ENCODE data around the gene RASGEF1C.

Gene RASGEF1C

DNA sequence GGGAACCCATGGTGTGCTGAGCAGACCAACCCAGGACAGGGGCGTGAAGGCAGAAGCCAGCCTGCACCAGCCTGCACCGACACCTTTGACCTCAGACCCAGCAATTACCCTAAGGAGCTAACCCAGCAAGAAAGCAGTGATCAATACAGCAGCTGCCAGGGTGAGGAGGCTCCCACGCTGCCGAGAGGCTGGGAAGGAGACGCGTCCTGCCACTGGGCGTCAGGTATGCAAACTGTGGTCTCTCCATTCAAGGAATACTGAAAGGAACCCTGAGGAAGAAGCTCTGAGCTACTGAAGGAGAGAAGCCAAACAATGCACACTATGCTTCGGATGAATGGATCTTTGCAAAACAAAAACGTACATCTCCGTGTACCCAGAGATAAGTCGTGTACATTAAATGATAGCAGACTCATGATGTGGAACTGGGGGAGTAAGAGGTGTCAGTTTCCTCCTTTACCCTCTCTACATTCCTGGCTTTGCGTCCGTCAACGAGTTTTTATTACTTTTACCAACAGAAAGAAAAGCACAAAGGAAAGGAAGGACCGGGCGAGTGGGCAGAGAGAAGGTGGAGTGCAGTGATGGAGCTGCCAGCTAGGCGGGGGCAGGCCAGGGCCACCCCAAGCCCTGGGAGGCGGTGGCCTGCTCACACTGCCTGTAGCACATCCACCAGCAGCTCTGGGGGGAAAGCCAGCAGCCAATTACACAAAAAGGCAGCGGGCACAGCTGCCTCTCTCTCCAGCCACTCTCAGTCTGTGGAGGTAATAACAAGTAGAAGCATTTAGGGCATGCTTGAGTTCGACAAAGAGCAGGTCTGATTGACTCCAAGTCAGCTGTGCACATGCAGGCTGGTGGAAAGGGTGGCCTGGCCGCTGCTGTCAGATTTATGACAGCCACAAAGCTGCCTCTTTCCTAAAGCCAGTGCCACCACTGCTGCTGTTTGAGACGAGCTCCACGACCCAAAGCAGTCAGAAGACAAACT lies 29.3 kb downstream of the RASGEF1C start:
- no peak for DNase-seq

DNA sequence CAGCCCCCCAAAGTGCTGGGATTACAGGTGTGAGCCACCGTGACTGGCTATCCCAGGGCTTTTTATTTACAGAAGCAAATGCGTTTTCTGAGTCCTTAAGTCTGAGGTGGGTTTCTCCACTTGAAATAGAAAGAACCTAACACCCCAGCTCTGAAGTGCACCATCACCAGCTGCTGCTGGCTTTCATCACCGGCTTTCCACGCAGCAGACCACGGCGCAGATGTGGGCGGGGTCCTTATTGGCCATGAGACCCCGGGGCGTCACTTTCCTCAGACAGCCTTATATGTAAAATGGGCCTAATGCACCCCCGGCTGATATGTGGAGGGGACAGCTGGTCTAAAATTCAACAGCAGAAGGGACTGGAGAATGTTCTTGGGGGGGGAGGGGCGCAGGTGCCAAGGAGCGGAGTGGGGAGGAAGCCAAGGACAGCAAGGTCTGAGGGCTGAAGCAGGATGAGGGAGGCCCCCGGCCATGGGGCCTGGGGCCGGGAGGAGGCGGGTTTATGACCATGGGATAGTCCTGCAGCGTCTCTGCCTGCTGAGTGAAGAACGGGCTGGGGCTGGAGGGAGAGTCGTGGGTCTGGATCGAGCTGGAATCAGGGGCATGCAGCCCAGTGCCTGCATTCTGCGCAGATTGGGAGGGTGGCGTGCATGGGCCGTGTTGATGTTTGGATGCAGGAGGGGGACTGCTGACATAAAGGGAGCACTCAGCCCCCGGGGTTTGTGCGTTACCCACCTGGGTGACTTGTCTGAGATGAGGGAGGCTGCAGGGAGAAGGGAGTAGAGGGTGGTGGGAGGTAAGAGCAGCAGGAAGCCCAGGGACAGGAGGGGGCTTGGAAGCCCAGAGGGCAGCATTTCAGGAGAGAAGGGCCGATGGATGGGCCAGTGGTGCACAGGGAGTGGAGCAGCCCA lies 30.2 kb downstream of the RASGEF1C start:
- no peak for DNase-seq

DNA sequence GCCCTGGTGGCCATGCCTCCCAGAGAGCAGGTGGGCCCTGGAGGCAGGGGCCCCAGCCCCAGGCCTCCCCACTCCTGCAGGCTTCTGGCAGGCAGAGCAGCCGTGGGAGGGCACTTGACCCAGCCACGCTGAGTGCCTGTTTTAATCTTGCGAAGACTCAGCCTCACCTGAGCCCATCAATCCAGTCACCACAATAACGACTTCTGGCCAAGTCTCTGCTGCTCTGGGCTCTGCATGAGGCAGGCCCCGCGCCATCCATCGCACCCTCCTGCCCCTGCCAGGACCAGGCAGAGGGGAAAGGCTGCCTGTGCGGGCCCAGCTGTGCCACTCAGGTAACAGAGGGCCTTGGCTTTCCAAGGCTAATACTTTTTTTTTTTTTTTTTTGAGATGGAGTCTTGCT lies 32.8 kb downstream of the RASGEF1C start:
- no peak for DNase-seq

DNA sequence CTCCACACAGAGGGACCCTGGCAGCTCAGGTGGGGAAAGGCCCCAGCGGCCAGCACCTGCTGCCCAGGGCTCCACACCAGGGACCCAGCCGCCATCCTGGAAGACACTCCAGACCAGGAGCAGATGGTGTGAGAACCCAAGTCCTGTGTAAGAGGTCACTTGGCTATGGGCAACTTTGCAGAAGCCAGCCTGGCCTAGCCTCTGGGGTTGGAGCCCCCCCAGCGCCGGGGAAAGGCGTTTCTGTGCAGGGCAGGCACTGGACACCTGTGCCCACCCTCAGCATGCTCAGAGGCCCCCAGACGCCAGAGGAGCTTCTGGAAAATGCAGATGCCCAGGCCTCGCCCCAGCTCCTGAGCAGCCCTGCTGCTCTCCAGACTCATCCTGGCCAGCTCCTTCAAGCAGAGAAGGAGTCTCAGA lies 34.0 kb downstream of the RASGEF1C start:
- no peak for DNase-seq

DNA sequence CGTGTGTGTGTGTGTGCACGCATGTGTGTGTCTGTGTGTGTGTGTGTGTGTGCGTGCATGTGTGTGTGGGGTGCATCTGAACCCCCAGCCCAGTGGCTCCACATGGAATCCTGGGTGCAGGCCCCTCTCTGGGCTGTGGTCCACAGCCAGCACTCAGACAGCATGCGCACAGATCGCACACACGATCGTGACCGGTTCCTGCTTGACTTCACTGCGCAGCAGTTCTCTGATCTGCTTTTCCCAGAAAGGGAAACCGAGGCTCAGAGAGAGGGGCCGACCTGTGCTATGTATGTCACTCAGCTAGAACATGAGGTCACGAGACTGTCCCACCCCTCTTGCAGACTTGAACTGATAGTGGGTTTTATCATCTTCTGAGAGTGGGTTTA lies 34.4 kb downstream of the RASGEF1C start:
- no peak for DNase-seq

DNA sequence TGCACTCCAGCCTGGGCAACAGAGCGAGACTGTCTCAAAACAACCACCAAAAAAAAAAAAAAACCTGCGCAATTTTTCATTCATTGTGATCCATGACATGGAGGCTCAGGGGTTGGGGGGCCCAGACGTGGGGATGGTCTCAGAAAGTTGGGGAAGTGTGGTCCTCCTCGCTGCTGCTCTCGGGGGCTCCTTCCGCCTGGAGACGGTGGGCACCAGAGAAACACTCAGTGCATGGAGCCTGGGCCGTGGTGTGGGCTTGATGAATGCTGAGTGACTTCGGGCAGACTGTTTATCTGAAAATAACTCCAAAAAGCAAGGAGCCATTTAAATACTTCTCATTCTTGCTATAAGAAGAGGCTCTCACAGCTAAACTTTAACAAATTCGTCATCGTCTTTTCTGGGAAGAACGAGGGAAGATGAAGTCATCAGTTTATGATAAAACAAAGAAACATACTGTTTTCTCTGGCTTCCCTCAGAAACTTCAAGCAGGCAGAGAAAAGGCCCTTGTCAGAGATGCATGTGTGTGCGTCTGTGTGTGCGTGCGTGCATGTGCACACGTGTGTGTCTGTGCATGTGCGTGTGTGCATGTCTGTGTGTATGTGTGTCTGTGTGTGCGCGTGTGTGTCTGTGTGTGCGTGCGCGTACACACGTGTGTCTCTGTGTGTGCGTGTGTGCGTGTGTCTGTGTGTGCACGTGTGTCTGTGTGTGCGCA lies 35.0 kb downstream of the RASGEF1C start:
- no peak for DNase-seq

DNA sequence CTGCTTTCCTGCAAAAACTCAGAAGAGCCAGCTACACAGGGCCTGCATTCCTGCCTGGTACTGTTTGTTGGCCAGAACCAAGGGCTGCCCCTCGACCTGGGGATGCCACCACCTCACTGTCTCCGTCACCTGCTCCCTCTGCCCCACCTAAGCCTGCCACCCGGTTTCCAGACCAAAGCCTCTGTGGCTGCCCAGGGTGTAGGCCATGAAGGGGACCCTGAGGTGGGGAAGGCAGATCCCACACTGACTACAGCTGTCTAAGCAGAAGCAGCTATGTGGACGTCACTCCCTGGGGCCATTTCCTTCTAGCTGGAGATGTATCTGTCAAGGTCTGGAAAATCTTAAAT lies 35.8 kb downstream of the RASGEF1C start:
- DNase-seq = no peak

DNA sequence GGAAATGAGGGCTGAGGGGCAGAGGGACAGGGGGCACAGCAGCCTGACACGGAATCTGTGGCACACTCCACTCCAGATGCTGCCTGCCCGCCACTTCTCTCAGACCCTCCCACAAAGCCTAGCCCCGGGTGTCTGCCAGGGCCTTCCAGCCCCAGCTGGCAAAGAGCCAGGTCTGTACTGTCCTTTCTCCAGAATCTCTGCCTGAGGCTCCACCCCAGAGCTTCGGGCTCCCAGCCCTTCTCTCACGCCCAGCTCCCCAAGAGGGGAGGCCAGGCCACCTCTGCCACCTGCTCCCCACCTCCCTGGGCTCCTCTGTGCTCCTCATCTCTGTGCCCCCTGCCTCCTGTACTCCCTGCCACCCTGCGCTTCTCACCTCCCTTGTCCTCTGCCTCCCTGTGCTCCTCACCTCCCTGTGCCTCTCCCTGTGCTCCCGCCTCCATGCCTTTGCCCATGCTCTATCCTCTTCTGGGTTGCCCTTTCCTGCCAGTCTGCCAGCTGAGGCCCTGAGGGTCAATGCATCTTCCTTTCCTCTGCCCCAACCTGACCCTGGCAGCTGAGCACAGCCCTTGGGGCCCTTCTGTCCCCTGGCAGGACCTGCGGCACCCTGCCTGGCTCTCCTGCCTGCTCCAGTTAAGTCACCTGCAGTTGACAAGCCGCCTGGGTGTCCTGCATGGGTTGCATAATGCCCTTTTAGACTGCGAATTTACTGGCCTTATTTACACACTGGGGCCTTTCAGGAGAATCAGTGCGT lies 36.4 kb downstream of the RASGEF1C start:
- no peak for DNase-seq

DNA sequence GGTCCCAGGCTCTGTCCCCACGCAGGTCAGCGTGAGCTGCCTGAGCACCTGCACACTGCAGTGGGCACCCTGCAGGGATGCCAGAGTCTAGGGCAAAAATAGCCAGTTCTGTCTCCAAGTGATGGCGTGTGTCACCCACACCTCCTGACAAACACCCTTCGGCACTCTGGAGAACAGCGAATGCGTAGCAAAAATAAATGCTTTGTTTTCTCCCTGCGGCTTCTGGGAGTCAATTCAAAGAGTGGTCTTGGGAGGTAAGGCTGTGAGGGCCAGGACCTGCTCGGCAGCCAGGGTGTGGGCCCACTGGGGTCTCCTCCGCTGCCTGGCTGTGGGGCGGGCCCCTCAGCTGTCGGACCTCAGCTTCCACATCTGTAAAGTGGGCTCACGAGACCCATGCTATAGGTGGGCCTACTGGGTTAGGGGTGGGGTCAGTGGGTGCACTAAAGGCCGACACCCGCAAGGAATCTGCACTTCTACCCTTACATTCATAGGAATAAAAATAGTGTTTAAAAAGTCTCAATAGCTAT lies 37.4 kb downstream of the RASGEF1C start:
- no peak for DNase-seq

DNA sequence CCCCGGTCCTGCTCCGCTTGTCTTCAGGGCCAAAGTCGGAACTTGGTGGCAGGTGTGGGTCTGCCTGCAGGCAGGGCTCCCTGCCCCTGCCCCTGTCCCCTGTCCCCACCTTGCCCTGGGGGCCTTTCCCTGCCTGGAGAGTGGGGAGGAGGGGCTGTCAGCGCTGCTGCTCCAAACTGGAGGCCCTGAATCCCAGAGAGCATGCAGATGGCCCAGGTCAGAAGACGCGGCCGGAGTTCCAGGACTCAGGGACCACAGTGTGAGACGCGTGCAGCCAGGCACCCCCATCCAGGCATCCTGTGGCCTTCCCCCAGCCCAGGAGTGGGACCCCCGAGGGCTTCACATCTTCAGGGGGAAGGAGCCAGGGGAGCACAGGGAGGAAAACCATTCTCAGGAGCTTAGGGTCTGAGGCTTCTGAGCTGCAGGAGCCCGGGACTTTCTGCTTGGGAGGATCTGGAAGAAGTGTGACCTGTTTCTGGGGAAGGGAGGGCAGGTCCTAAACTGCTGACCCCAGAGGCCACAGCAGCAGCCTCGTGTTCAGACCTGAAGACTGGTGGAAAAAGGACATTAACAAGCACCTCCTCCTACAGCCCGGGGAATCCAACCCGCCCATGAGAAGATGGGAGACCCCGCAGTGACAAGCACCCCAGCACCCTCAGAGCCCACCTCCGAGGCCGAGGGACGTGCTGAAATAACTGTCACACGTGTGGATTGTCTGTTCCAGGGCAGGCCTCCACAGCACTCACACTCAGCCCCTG lies 38.0 kb downstream of the RASGEF1C start:
- DNase-seq = no peak

DNA sequence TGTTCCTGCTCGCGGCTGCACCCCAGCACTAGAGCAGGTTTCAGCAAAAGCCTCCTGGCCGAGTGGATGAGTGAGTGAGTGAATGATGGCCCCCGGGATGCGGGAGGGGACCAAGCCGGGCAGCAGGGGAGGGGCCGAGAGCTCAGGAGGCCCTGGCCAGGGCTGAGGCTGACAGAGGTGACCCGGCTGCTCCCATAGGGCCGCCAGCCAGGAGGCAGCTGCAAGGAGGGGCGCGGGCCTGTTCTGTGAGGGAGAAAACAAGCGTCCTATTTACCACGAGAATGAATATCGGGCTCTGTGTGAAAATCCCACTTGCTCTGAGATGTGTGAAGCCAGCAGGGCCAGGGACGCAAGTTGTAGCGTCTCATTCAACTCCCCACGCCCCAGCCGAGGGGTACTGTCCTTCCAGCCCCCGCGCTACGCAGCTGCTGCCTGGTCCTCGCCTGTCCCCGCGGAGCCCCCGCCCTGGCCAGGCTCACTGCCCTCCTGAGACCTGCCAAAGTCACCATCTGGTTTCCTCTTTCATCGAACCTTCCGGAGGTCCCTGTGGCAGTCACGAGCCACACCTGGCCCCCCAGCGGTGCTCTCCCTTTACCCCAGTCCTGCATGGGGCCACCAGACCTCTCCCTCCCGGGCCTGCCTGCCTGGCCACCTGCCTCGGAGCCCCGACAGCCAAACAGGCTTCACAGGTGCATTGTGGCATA lies 38.8 kb downstream of the RASGEF1C start:
- no peak for DNase-seq

DNA sequence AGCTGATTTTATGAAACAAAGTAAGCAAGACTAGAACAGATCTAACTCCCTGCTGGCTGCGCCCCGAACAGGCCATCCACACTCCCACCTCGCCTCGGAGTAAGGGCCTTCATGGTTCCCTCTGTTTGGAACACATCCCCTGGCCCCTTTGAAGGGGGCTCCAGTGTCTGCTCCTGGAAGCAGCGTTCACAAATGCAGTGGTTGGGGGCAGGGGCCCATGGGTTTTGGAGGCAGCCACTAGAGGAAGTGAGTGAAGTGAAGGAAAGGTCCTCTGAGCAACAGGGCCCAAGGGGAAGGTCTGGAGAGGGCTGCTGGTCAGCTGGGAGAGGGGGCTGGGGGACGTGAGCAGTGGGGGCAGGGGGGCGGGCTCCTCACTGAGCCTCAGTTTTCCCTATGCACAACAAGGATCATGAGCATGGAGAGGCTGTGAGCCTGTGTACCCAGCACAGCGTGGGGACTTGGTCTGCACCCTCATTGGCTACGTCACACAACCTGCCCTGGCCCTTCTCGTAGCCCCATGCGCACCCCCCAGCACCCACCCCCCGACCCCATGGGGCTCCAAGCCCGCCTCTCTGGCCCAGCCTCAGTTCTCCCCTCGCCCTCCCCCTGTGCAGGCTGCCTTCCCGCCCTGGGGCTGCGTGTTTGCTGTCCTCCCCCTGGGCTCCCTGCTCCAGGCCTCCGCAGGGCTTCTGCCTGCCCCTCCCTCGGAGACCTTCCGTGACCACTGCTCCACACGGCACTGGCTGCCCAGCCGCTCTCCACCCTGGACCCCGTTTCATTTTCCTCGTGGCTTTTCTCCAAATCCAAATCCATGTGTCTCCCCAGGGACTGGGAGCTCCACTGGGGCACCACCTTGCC lies 39.5 kb downstream of the RASGEF1C start:
- no peak for DNase-seq

DNA sequence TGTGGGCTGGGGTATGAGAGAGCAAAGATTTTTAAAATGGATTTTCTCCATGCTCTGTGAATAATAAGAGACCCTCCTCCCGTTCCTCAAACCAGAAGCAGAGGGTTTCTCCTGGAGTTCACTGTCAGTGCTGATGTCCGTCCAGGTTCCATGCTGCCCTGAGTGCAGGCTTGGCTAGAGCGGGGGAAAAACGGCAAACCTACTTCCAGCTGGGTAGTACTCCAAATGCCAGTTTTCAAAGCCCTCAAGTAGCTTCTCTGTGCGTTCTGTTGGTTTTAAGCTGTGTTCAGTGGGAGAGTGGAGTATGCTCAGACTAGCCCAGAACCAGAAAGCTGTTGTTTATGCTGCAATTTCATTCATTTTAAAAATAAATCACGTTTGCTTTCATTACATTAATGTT lies 40.3 kb downstream of the RASGEF1C start:
- DNase-seq = no peak

DNA sequence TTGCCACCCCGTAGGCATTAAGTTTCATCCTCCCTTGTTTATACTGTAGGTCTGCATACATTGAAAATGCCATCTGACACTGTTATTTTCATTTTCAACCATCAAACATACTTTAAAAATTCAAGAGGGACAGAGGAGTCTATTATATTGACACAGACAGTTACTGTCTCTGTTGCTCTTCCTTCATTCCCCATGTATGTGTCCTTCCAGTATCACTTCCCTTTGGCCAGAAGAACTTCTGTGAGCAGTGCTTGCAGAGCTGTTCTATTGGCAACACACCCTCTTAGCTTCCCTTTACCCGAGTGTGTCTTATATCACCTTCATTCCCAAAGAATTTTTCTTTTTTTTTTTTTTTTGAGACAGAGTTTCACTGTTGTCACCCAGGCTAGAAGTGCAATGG lies 42.8 kb downstream of the RASGEF1C start:
- DNase-seq = no peak

DNA sequence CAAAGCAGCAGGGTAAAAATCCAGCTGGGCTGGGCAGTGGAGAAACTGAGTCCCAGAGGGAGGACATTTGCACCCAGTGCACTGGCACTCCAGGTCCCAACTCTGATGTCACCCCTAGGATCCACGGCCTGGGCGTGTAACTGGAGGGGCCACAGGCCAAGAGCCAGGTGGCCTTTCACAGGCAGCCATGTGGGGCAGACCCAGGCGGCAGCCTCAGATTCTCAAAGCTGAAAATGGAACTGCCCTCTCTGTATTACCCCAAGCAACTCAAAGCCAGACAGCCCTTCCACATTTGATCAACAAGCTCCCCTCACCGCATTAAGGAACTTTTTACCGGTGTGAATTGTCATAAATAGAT lies 46.7 kb downstream of the RASGEF1C start:
- DNase-seq = no peak

DNA sequence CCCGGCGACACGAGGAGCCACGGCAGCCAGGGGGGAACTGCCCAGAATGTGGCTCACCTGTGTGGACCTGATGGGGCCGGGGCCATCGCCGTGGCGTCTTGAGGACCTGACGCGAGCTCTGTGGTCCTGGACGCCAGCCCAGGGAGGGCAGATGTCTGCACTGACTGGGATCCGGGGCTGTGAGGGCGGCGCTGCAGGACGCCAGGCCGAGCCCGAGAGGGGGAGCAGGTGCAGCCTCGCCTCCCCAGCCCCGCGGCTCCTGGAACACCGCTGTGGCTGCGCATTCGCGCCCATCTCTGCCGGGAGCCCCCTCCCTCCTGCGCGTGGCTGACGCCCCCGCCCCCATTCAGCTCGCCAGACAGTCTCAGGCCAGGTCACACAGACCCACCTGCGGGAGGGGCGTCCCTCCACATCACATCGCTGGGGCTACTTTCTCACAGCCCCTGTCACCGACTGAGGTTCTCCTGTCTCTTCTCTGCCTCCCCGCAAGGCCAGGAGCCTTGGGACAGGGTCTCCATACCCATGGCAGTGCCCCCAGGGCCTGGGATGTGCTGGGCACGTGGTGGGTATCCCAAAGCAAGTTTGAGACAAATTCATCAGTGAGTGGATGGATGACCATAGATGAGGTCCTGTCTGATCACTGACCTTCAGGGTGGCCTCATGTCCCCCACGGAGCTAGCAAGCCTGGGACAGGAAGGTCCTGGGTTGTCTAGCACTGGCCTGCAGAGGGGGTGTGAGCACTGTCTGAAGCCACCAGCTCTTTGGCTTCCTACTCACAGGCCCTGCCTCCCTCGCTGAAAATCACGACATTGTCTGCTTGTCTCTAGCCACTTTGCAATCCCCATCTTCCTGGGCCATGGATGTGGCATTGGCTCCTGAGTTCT lies 47.3 kb downstream of the RASGEF1C start:
- DNase-seq = no peak

DNA sequence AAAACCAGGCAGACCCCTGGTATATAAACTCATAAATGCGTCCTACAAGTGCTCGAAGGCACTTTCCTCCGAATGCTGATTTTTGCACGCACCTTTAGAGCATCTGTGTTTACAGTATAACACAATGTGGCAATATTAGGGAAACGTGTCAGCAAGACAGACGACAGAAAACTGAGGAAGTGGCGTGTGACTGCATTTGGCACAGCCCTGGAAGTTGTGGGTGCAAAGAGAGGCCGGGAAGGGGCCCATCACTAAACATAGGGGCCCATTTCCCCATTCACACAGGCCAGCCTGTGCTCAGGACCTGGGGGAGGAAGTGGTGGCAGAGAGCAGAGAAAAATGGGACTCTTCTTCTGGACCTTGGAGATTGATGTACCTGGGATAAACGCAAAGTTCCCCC lies 48.2 kb downstream of the RASGEF1C start:
- peak; percentile 32 for DNase-seq

DNA sequence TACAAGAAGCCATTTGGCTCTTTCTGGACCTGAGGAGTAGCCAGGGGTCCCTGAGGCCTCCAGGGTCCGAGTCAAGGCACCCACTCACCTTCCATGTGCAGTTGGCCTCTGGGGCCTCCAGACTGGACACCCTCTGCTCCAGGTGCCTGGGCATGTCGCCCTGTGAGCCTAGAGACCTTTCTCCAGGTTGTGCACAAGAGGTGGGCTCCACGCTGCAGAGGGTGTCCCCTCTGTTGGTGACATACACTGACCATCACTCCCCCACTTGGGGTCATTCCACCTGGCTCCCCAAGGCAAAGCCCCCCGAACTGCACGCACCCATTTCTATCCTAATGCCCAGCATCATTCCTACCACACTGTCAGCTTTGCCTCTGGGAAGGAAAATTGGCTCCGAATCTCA lies 48.8 kb downstream of the RASGEF1C start:
- DNase-seq = no peak

DNA sequence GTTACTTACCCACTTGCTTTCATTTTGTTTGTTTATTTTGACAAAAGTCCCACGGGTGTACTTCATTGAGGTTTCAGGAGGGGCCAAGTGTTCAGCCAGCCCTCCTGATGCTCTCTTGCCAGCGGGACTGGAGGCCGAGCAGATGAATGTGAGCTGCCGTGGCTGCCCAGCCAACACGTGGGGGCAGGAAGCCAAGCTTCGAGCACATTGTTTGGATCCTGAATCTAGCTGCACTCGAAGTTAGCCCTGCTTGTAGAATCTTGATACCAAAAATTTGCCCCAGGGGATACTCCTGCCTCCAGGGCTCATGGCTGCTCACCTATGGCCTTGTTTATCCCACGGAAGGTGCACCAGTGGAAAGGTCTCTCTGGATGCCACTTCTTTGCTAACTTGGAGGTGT lies 49.3 kb downstream of the RASGEF1C start:
- no peak for DNase-seq

Measured in CD4-positive, alpha-beta T cell treated with Interferon gamma for 1 hour (primary cell).